Tibial nerve (tissue), 4 donors: ENCODE data around the gene RANBP3L.

ENCODE experiments used
- EP300 ChIP-seq, 2 donors: sonication (generic); formaldehyde crosslinking; IDR thresholded peaks; one replicate each; pipeline ENCODE4 v1.6.1; 2017; ENCODE audit warnings: antibody characterized with exemption in 2 of 2, mild to moderate bottlenecking in 1 of 2
- TF ChIP-seq, protein P1 (sequence below), 5 experiments: fragments of 200-600 bp in 3 of 5; fragments of 450-650 bp in 2 of 5; sonication (generic) in 3 of 5; IDR thresholded peaks; one replicate each; pipeline ENCODE4 v1.5.1; 2016 to 2019; ENCODE audit warnings: antibody characterized with exemption in 5 of 5, mild to moderate bottlenecking in 3 of 5, moderate library complexity in 2 of 5

DNA sequence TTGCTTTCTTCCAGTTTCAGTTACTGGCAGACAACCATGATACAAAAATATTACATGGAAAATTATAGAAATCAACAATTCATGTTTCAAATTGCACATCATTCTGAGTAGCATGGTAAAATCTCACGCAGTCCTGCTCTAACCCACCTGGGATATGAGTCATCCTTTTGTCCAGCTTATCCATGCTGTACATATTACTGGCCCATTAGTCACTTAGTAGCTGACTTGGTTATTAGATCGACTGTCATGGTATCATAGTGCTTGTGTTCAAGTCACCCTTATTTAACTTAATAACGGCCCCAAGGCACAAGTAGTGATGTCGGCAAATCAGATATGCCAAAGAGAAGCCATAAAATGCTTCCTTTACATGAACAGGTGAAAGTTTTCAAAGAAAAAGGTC lies 101.2 kb downstream of the RANBP3L start:
- TF ChIP-seq, protein P1, sequence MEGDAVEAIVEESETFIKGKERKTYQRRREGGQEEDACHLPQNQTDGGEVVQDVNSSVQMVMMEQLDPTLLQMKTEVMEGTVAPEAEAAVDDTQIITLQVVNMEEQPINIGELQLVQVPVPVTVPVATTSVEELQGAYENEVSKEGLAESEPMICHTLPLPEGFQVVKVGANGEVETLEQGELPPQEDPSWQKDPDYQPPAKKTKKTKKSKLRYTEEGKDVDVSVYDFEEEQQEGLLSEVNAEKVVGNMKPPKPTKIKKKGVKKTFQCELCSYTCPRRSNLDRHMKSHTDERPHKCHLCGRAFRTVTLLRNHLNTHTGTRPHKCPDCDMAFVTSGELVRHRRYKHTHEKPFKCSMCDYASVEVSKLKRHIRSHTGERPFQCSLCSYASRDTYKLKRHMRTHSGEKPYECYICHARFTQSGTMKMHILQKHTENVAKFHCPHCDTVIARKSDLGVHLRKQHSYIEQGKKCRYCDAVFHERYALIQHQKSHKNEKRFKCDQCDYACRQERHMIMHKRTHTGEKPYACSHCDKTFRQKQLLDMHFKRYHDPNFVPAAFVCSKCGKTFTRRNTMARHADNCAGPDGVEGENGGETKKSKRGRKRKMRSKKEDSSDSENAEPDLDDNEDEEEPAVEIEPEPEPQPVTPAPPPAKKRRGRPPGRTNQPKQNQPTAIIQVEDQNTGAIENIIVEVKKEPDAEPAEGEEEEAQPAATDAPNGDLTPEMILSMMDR (IDR thresholded peaks at IDR 0.05), result no peak
- TF ChIP-seq EP300 (IDR thresholded peaks at IDR 0.05), result no peak
